Astrocyte (in vitro differentiated cells and primary cell): Measurements from ENCODE around the gene PRRT2.

Source experiments
- CTCF ChIP-seq: IDR thresholded peaks from 2 replicates; pipeline ENCODE4 v1.5.1; 2011; ENCODE audit warnings: low read depth, mild to moderate bottlenecking, inconsistent platforms, low read length, moderate library complexity; ENCODE audit not compliant: insufficient read depth
- EZH2 ChIP-seq: IDR thresholded peaks from 2 replicates; pipeline ENCODE4 v1.6.1; 2012; ENCODE audit warnings: mild to moderate bottlenecking, low read length, inconsistent platforms; ENCODE audit not compliant: insufficient read depth

- no peak for TF ChIP-seq CTCF
- TF ChIP-seq EZH2: no peak
Observed at GRCh38 chr16:29854520-29855100, 42.6 kb downstream of the PRRT2 start.
